ENCODE data around the gene SERPINA9.

GRCh38 chr14:94517248-94517640 is 41.2 kb upstream of the SERPINA9 start:
- TF ChIP-seq EP300 (IDR thresholded peaks at IDR 0.05; ENCODE audit: borderline replicate concordance) = no peak
- no peak for TF ChIP-seq RAD21 (IDR thresholded peaks at IDR 0.05; ENCODE audit: low read depth)
- no peak for TF ChIP-seq TAF1 (IDR thresholded peaks at IDR 0.05; ENCODE audit: low read depth)
- TF ChIP-seq CREB1 (IDR thresholded peaks at IDR 0.05; ENCODE audit: low read depth) = no peak
- TF ChIP-seq NFIC (IDR thresholded peaks at IDR 0.05) = no peak
- no peak for TF ChIP-seq REST (IDR thresholded peaks at IDR 0.05; ENCODE audit: low read depth)
- TF ChIP-seq ZBTB7A (IDR thresholded peaks at IDR 0.05; ENCODE audit: low read depth) = no peak

Data from Ishikawa (cell line).